IMR-90 (cell line): ENCODE measurements around the gene ARID4B. TPM values are rescaled to one million over a fixed set of nuclear protein-coding genes. Genes with fewer than 3 reads are reported as not detected.

Experiments used
- ATAC-seq: fragments of 200-7000 bp; cut with Tn5 transposase; 2 replicates; pipeline ENCODE4 v1.9.1; 2020; ENCODE audit warnings: low read depth, mild to moderate bottlenecking, moderate library complexity
- BruUV-seq: library from RNA; stranded (reverse); fragments of 400-500 nt; replicated peaks from 2 replicates; lab custom pipeline; 2021; lab: Mats Ljungman, UMichigan
- CTCF ChIA-PET: fragments of 300-600 bp; formaldehyde crosslinking; extraction: SDS; loops from one replicate; lab custom pipeline; 2021; ENCODE audit warnings: antibody characterized with exemption; lab: Yijun Ruan, JAX
- POLR2A ChIA-PET: fragments of 300-600 bp; sonication (Branson Sonifier 250); formaldehyde crosslinking; loops from one replicate; lab custom pipeline; 2022; ENCODE audit warnings: antibody characterized with exemption; ENCODE audit not compliant: unreplicated experiment; lab: Charles Lee
- DNase-seq: peaks from one replicate; pipeline ENCODE4 v3.0.0; 2013
- H2AFZ ChIP-seq: replicated peaks from 2 replicates; pipeline ENCODE3; 2013; ENCODE audit warnings: low read length, mild to moderate bottlenecking; ENCODE audit not compliant: poor library complexity
- H2AK5ac ChIP-seq: 2 replicates; pipeline ENCODE4 v1.6.1; 2013; ENCODE audit warnings: low read depth, low read length, inconsistent platforms
- H2AK9ac ChIP-seq: replicated peaks from 2 replicates; pipeline ENCODE3; 2013; ENCODE audit warnings: mild to moderate bottlenecking, low read depth, low read length, moderate library complexity; ENCODE audit not compliant: poor library complexity
- H2BK120ac ChIP-seq: 2 replicates; pipeline ENCODE4 v1.6.1; 2013; ENCODE audit warnings: low read depth, low read length, inconsistent platforms
- H2BK15ac ChIP-seq: 3 replicates; pipeline ENCODE4 v1.6.1; 2013; ENCODE audit warnings: low read depth, low read length, inconsistent platforms
- H2BK20ac ChIP-seq: 2 replicates; pipeline ENCODE4 v1.6.1; 2013; ENCODE audit warnings: low read depth, mild to moderate bottlenecking, inconsistent platforms, low read length, moderate library complexity
- H2BK5ac ChIP-seq: 2 replicates; pipeline ENCODE4 v1.6.1; 2013; ENCODE audit warnings: mild to moderate bottlenecking, low read depth, low read length, inconsistent platforms; ENCODE audit not compliant: poor library complexity, severe bottlenecking
- H3K14ac ChIP-seq: replicated peaks from 2 replicates; pipeline ENCODE4 v1.6.1; 2013; ENCODE audit warnings: low read depth, low read length, inconsistent platforms
- H3K18ac ChIP-seq: 2 replicates; pipeline ENCODE4 v1.6.1; 2013; ENCODE audit warnings: low read depth, low read length, control low read depth
- H3K23ac ChIP-seq: 2 replicates; pipeline ENCODE4 v1.6.1; 2013; ENCODE audit warnings: low read depth, low read length, inconsistent platforms
- H3K27ac ChIP-seq: 2 replicates; pipeline ENCODE4 v1.5.1; 2013; ENCODE audit warnings: mild to moderate bottlenecking, control low read depth, low read length; ENCODE audit not compliant: insufficient read depth
- H3K27me3 ChIP-seq: 2 replicates; pipeline ENCODE4 v1.6.1; 2013; ENCODE audit warnings: low read length; ENCODE audit not compliant: control insufficient read depth, insufficient read depth
- H3K36me3 ChIP-seq: 2 replicates; pipeline ENCODE4 v1.6.1; 2013; ENCODE audit warnings: low read length, mixed read lengths; ENCODE audit not compliant: control insufficient read depth, insufficient read depth
- H3K4ac ChIP-seq: 2 replicates; pipeline ENCODE4 v1.6.1; 2013; ENCODE audit warnings: low read depth, low read length, inconsistent platforms
- H3K4me1 ChIP-seq: 2 replicates; pipeline ENCODE4 v1.6.1; 2013; ENCODE audit warnings: low read length, mixed read lengths; ENCODE audit not compliant: control insufficient read depth, insufficient read depth
- H3K4me2 ChIP-seq: 2 replicates; pipeline ENCODE4 v1.6.1; 2013; ENCODE audit warnings: low read depth, mild to moderate bottlenecking, control low read depth, low read length, moderate library complexity
- H3K4me3 ChIP-seq: 2 replicates; pipeline ENCODE4 v1.5.1; 2013; ENCODE audit warnings: low read depth, mild to moderate bottlenecking, control low read depth, low read length, moderate library complexity; ENCODE audit not compliant: insufficient read depth
- H3K56ac ChIP-seq: 2 replicates; pipeline ENCODE4 v1.6.1; 2013; ENCODE audit warnings: low read length, inconsistent platforms; ENCODE audit not compliant: insufficient read depth; ENCODE audit errors: extremely low read depth
- H3K79me1 ChIP-seq, 2 experiments: 2 replicates each; pipeline ENCODE4 v1.6.1; 2013; ENCODE audit warnings: low read length in 2 of 2, inconsistent platforms in 1 of 2, low read depth in 1 of 2
- H3K9ac ChIP-seq: 2 replicates; pipeline ENCODE4 v1.6.1; 2013; ENCODE audit warnings: low read depth, low read length, control low read depth
- H3K9me1 ChIP-seq: 2 replicates; pipeline ENCODE4 v1.6.1; 2013; ENCODE audit warnings: low read length, inconsistent platforms; ENCODE audit not compliant: insufficient read depth
- H3K9me3 ChIP-seq: 2 replicates; pipeline ENCODE4 v1.6.1; 2013; ENCODE audit warnings: low read length; ENCODE audit not compliant: control insufficient read depth, insufficient read depth
- H4K20me1 ChIP-seq: 2 replicates; pipeline ENCODE4 v1.6.1; 2013; ENCODE audit warnings: low read length, inconsistent platforms; ENCODE audit not compliant: insufficient read depth
- H4K5ac ChIP-seq: 2 replicates; pipeline ENCODE4 v1.6.1; 2013; ENCODE audit warnings: mild to moderate bottlenecking, low read depth, low read length, control low read depth
- H4K8ac ChIP-seq, 2 experiments: 2 replicates each; pipeline ENCODE4 v1.6.1; 2013; ENCODE audit warnings: low read depth in 2 of 2, low read length in 2 of 2, control low read depth in 1 of 2, inconsistent platforms in 1 of 2
- H4K91ac ChIP-seq: 2 replicates; pipeline ENCODE4 v1.6.1; 2013; ENCODE audit warnings: low read depth, low read length, inconsistent platforms; ENCODE audit not compliant: insufficient read depth
- CEBPB ChIP-seq: IDR thresholded peaks from 2 replicates; pipeline ENCODE4 v1.6.1; 2012; ENCODE audit warnings: low read depth, low read length, improper control_type of control experiment
- CHD1 ChIP-seq: IDR thresholded peaks from 2 replicates; pipeline ENCODE4 v1.6.1; 2012; ENCODE audit warnings: low read depth, low read length, improper control_type of control experiment
- MAFK ChIP-seq: IDR thresholded peaks from 2 replicates; pipeline ENCODE4 v1.6.1; 2012; ENCODE audit warnings: low read depth, low read length, improper control_type of control experiment
- MAZ ChIP-seq: IDR thresholded peaks from 2 replicates; pipeline ENCODE4 v1.6.1; 2012; ENCODE audit warnings: low read depth, mild to moderate bottlenecking, low read length, improper control_type of control experiment, moderate library complexity, borderline replicate concordance
- MXI1 ChIP-seq: IDR thresholded peaks from 2 replicates; pipeline ENCODE4 v1.6.1; 2012; ENCODE audit warnings: low read depth, mild to moderate bottlenecking, low read length, moderate library complexity, borderline replicate concordance
- NFE2L2 ChIP-seq: fragments of 150-350 bp; IDR thresholded peaks from 2 replicates; pipeline ENCODE4 v1.6.1; 2016; ENCODE audit warnings: low read depth, mild to moderate bottlenecking, low read length
- POLR2A ChIP-seq: IDR thresholded peaks from 2 replicates; pipeline ENCODE4 v1.6.1; 2012; ENCODE audit warnings: mild to moderate bottlenecking, low read depth, low read length
- RFX5 ChIP-seq: IDR thresholded peaks from 2 replicates; pipeline ENCODE4 v1.8.0; 2012; ENCODE audit warnings: low read depth, mild to moderate bottlenecking, low read length, moderate library complexity
- WGBS, 2 experiments: methylation state at CpG; one replicate each; pipeline versions ENCODE4 v1.1.5 to v1.1.7; 2013; ENCODE audit warnings: missing lambda C conversion rate in 2 of 2; ENCODE audit not compliant: insufficient read length in 1 of 2; ENCODE audit errors: extremely low coverage in 2 of 2; 5-methylcytosine and 5-hydroxymethylcytosine counted together
- dilution Hi-C: fragments of 300-500 bp; cut with HindIII; formaldehyde crosslinking; loops from one replicate; pipeline ENCODE4 v1.14.3; 2018; ENCODE audit warnings: low sequenced_read_pairs; ENCODE audit not compliant: unreplicated experiment
- in situ Hi-C: fragments of 300-500 bp; cut with MboI; formaldehyde crosslinking; loops from 3 replicates; pipeline ENCODE4 v1.14.3; 2019; ENCODE audit warnings: low sequenced_read_pairs, inconsistent platforms, mixed read lengths
- intact Hi-C: fragments of 100-400 bp; cut with micrococcal nuclease; formaldehyde crosslinking; loops from 2 replicates; pipeline ENCODE4 v1.10.0; 2022
- polyA plus RNA-seq, 3 experiments: library from polyadenylated mRNA; depleted of rRNA; stranded (reverse); fragments of >200 nt; gene quantifications; 2 replicates each; pipeline ENCODE4 v1.2.3, GENCODE V29; 2012; ENCODE audit warnings: low replicate concordance in 1 of 3
- total RNA-seq: library from RNA; depleted of rRNA; stranded (reverse); fragments of >200 nt; gene quantifications from 2 replicates; pipeline ENCODE4 v1.2.3, GENCODE V29; 2012
- TF ChIP-seq, protein P1 (sequence below): conservative IDR thresholded peaks from 2 replicates; pipeline ENCODE4 v1.5.1; 2012; ENCODE audit warnings: mild to moderate bottlenecking, low read depth, low read length, improper control_type of control experiment
- TF ChIP-seq, protein P2 (sequence below): fragments of 150-350 bp; IDR thresholded peaks from 2 replicates; pipeline ENCODE4 v1.6.1; 2016; ENCODE audit warnings: low read depth, mild to moderate bottlenecking, low read length, moderate library complexity, borderline replicate concordance

Gene ARID4B
- total and polyA plus RNA-seq, 2 of the 4 experiments (the other 2 are of a cell fraction): 8.5 to 16.0 TPM

DNA sequence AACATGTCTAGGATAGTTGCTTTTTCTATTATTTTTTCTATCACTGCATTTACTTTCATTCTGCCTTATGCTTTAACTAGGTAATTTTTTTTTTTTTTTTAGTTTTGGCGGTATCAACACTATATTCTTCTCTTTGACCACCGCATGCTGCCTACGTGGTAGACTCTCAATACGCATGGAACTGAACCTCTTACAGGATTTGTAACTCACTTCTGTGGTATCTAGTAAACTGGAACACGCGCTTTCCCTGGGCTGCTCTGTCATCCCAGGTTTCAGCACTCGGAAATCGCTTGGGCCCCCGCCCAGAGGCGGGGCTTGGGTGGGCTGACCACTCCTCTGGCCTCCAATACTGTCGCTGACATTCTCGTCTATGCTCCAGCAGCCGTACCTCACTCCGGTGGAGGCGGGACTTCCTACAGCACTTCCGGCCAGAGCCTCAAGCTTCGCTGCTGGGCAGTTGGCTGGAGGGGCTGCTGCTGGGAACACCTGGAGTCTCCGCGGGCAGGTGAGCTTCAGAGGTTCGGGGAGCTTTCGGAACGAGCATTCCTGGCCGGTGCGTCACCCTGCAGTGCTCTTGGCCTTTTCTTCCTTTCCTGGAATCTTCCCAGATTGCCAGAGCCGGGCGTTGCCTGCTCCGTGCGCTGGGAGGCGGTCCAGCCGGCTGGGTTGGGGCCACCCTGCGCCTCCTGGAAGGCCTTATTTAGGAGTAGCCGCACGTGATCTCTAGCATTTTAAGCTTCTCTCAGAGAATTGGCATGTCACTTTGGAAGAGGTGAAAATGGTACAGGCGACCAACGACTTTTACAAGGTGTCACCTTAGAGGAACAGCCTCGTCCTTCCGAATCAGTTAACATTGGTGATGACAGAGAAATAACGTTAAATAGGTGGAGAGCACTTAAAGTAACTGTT, 39.3 kb upstream of the ARID4B start, which contains the start of gene TBCE (continued):
- TF ChIP-seq, protein P1, sequence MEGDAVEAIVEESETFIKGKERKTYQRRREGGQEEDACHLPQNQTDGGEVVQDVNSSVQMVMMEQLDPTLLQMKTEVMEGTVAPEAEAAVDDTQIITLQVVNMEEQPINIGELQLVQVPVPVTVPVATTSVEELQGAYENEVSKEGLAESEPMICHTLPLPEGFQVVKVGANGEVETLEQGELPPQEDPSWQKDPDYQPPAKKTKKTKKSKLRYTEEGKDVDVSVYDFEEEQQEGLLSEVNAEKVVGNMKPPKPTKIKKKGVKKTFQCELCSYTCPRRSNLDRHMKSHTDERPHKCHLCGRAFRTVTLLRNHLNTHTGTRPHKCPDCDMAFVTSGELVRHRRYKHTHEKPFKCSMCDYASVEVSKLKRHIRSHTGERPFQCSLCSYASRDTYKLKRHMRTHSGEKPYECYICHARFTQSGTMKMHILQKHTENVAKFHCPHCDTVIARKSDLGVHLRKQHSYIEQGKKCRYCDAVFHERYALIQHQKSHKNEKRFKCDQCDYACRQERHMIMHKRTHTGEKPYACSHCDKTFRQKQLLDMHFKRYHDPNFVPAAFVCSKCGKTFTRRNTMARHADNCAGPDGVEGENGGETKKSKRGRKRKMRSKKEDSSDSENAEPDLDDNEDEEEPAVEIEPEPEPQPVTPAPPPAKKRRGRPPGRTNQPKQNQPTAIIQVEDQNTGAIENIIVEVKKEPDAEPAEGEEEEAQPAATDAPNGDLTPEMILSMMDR: no peak
- peak; percentile 82; the same call in 1 of the 2 replicates for TF ChIP-seq POLR2A
- TF ChIP-seq RFX5: no peak

DNA sequence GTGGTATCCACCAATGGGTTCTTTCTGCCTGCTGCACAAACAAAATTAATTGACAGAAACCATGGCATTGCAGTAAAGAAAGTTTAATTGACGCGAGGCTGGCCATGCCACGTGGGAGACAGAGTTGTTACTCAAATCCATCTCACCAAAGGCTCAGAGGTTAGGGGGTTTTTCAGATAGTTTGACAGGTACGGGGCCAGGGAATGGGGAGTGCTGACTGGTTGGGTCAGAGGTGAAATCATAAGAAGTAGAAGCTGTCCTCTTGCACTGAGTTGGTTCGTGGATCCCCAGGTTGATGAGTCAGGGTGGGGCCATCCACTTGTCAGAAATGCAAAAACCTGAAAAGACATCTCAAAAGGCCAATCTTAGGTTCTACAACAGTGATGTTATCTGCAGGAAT, 38.3 kb upstream of the ARID4B start:
- DNase-seq: no peak
- H3K79me1 ChIP-seq: peaks cover 20 to 25% of the 10 kb centered on the region in 2 experiments
- POLR2A ChIA-PET: no interaction called here
- H2AFZ ChIP-seq: peak overlapping the region; percentile 19
- in situ Hi-C loops: no loop called here
- no peak for ATAC-seq
- H3K36me3 ChIP-seq: peaks cover 1% of the 10 kb centered on the region; the same call in 1 of the 2 replicates
- H2BK120ac ChIP-seq: no peak overlapping the region
- no peak overlapping the region for H3K4me3 ChIP-seq
- no peak overlapping the region; the same call in 1 of the 2 replicates for H4K5ac ChIP-seq
- no peak overlapping the region for H3K14ac ChIP-seq
- no peak overlapping the region for H3K27ac ChIP-seq
- 80% methylated on average over 1 of the region's 5 CpGs; no CpG with 5 or more reads in 1 of the 2 experiments for WGBS, 2 experiments
- no peak overlapping the region for H3K18ac ChIP-seq
- H3K9me3 ChIP-seq: no peaks in the 10 kb centered on the region
- BruUV-seq: no TSS peak
- H3K4me1 ChIP-seq: 0 out of 2 replicates have a peak, but pooled peaks cover 2% of the 10 kb centered on the region
- intact Hi-C loops: no loop called here
- CTCF ChIA-PET: no interaction called here
- no peaks in the 10 kb centered on the region for H4K20me1 ChIP-seq
- no peak overlapping the region for H3K9ac ChIP-seq
- dilution Hi-C loops: no loop called here
- no peak overlapping the region for H2BK15ac ChIP-seq
- H2BK5ac ChIP-seq: peak overlapping the region; percentile 41
- H3K4ac ChIP-seq: no peak overlapping the region
- no peak overlapping the region for H3K4me2 ChIP-seq
- H4K91ac ChIP-seq: no peak overlapping the region
- H4K8ac ChIP-seq: peak overlapping the region in 1 of 2 experiments; percentile 12; a peak in 2 of 4 replicates
- TF ChIP-seq MAFK (no peak), POLR2A (no peak), MXI1 (no peak), NFE2L2 (no peak), MAZ (no peak), CEBPB (no peak), CHD1 (no peak)
- TF ChIP-seq, protein P2, sequence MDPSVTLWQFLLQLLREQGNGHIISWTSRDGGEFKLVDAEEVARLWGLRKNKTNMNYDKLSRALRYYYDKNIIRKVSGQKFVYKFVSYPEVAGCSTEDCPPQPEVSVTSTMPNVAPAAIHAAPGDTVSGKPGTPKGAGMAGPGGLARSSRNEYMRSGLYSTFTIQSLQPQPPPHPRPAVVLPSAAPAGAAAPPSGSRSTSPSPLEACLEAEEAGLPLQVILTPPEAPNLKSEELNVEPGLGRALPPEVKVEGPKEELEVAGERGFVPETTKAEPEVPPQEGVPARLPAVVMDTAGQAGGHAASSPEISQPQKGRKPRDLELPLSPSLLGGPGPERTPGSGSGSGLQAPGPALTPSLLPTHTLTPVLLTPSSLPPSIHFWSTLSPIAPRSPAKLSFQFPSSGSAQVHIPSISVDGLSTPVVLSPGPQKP: no peak
- no peak overlapping the region for H2BK20ac ChIP-seq
- H2AK9ac ChIP-seq: no peak overlapping the region
- H3K23ac ChIP-seq: no peak overlapping the region
- H3K27me3 ChIP-seq: no peaks in the 10 kb centered on the region
- H2AK5ac ChIP-seq: no peak overlapping the region
- no peaks in the 10 kb centered on the region for H3K9me1 ChIP-seq
- H3K56ac ChIP-seq: no peak overlapping the region
